Uterus (tissue), 2 donors: ENCODE results near the gene SLIT3.

ENCODE experiments used
- POLR2A ChIP-seq, 2 donors: fragments of 450-650 bp; IDR thresholded peaks; one replicate each; pipeline ENCODE4 v1.6.1; 2016; ENCODE audit warnings: antibody characterized with exemption in 2 of 2, mild to moderate bottlenecking in 1 of 2, moderate library complexity in 1 of 2
- TF ChIP-seq, protein P1 (sequence below), 4 experiments: fragments of 200-600 bp in 2 of 4; fragments of 450-650 bp in 2 of 4; sonication (generic) in 2 of 4; IDR thresholded peaks; one replicate each; pipeline ENCODE4 v1.5.1; 2016 to 2019; ENCODE audit warnings: antibody characterized with exemption in 4 of 4, mild to moderate bottlenecking in 2 of 4, moderate library complexity in 1 of 4

DNA sequence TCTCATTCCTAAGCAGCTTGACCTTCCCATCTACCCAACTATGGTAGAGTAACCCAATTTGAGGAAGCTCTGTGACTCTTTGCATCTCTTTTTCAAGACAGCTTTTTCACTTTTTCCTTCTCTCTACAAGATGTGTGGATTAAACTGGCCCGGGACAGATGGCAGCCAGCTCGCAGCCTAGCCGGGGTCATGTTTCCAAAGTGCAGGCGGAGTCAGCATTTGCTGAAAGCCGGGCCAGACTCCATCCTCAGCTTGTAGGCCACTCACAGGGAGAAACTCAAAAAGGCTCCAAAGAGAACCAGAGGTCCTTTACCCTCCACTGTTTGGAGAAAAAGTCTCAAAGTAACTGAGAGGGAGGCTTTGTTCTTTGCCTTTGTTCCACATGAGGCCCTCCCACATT lies 435.0 kb downstream of the SLIT3 start:
- TF ChIP-seq, protein P1, sequence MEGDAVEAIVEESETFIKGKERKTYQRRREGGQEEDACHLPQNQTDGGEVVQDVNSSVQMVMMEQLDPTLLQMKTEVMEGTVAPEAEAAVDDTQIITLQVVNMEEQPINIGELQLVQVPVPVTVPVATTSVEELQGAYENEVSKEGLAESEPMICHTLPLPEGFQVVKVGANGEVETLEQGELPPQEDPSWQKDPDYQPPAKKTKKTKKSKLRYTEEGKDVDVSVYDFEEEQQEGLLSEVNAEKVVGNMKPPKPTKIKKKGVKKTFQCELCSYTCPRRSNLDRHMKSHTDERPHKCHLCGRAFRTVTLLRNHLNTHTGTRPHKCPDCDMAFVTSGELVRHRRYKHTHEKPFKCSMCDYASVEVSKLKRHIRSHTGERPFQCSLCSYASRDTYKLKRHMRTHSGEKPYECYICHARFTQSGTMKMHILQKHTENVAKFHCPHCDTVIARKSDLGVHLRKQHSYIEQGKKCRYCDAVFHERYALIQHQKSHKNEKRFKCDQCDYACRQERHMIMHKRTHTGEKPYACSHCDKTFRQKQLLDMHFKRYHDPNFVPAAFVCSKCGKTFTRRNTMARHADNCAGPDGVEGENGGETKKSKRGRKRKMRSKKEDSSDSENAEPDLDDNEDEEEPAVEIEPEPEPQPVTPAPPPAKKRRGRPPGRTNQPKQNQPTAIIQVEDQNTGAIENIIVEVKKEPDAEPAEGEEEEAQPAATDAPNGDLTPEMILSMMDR (IDR thresholded peaks at IDR 0.05): no peak
- TF ChIP-seq POLR2A (IDR thresholded peaks at IDR 0.05): no peak
